ENCODE data around the gene FZD1.

DNA sequence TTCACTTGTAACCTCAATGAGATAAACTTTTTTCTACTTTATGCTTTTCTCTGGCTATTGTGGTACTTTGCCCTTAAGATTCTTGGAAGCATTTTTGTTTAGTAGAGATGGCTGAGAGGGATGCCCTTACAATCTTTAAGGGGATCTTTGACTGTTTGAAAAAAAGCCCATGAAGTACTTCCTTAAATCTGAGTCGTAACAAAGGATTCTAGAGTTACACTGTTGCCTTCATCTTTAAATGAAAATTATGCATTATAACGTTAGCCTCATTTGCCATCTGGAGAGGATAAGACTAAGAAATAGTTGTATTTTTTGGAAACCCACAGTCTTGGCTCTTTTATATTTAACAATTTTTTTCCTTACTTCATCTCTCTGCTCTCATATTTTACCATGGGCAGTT, 37.8 kb upstream of the FZD1 start:
- TF ChIP-seq POLR2AphosphoS5 (IDR thresholded peaks at IDR 0.05; ENCODE audit: low read depth, low read length) (no peak), POLR2A (IDR thresholded peaks at IDR 0.05; ENCODE audit: low read depth, low read length) (no peak), TAF1 (IDR thresholded peaks at IDR 0.05; ENCODE audit: low read depth, low read length) (no peak), PAX5 (IDR thresholded peaks at IDR 0.05; ENCODE audit: insufficient read depth, low read length, severe bottlenecking) (no peak), POU2F2 (IDR thresholded peaks at IDR 0.05; ENCODE audit: low read depth, low read length) (no peak), SPI1 (IDR thresholded peaks at IDR 0.05; ENCODE audit: low read depth, low read length) (no peak)
